Hepatocyte (in vitro differentiated cells): ENCODE data around the gene PITHD1.

Source experiments
- EZH2phosphoT487 ChIP-seq: fragments of 200-600 bp; sonication (generic); IDR thresholded peaks from one replicate; pipeline ENCODE4 v1.6.1; 2018; ENCODE audit warnings: antibody characterized with exemption, mild to moderate bottlenecking, low read depth, moderate library complexity; ENCODE audit not compliant: unreplicated experiment, severe bottlenecking
- TF ChIP-seq, protein P1 (sequence below): fragments of 200-600 bp; sonication (generic); IDR thresholded peaks from 2 replicates; pipeline ENCODE4 v1.5.1; 2016; ENCODE audit warnings: antibody characterized with exemption, mild to moderate bottlenecking; ENCODE audit not compliant: poor library complexity

DNA sequence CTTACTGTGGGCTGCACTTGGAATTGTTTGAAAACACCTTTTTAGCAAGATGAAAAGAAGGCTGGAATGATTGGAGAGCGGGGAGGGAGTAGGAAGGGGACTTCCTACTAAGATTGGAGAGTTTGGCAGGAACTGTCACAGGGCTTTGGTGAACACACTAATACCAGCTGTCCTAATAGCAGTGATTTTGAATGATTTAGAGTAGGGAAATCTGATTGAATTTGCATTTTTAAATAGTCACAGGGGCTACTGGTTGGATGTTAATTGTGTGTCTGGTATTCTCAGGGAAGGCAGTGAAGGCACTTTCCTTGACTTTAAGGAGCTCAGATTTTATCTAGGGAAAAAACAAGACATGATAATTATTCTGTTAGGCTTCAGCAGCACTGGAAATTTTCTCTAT is 49.5 kb downstream of the PITHD1 start:
- TF ChIP-seq EZH2phosphoT487: no peak
- TF ChIP-seq, protein P1, sequence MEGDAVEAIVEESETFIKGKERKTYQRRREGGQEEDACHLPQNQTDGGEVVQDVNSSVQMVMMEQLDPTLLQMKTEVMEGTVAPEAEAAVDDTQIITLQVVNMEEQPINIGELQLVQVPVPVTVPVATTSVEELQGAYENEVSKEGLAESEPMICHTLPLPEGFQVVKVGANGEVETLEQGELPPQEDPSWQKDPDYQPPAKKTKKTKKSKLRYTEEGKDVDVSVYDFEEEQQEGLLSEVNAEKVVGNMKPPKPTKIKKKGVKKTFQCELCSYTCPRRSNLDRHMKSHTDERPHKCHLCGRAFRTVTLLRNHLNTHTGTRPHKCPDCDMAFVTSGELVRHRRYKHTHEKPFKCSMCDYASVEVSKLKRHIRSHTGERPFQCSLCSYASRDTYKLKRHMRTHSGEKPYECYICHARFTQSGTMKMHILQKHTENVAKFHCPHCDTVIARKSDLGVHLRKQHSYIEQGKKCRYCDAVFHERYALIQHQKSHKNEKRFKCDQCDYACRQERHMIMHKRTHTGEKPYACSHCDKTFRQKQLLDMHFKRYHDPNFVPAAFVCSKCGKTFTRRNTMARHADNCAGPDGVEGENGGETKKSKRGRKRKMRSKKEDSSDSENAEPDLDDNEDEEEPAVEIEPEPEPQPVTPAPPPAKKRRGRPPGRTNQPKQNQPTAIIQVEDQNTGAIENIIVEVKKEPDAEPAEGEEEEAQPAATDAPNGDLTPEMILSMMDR: no peak
